ENCODE measurements around the gene RLN1.
"Not testable (repeated sequence)": the region's sequence is repeated elsewhere in the genome, so short reads cannot be mapped to it uniquely, and the experiment has no call there.

RLN1 gene, protein sequence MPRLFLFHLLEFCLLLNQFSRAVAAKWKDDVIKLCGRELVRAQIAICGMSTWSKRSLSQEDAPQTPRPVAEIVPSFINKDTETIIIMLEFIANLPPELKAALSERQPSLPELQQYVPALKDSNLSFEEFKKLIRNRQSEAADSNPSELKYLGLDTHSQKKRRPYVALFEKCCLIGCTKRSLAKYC

DNA sequence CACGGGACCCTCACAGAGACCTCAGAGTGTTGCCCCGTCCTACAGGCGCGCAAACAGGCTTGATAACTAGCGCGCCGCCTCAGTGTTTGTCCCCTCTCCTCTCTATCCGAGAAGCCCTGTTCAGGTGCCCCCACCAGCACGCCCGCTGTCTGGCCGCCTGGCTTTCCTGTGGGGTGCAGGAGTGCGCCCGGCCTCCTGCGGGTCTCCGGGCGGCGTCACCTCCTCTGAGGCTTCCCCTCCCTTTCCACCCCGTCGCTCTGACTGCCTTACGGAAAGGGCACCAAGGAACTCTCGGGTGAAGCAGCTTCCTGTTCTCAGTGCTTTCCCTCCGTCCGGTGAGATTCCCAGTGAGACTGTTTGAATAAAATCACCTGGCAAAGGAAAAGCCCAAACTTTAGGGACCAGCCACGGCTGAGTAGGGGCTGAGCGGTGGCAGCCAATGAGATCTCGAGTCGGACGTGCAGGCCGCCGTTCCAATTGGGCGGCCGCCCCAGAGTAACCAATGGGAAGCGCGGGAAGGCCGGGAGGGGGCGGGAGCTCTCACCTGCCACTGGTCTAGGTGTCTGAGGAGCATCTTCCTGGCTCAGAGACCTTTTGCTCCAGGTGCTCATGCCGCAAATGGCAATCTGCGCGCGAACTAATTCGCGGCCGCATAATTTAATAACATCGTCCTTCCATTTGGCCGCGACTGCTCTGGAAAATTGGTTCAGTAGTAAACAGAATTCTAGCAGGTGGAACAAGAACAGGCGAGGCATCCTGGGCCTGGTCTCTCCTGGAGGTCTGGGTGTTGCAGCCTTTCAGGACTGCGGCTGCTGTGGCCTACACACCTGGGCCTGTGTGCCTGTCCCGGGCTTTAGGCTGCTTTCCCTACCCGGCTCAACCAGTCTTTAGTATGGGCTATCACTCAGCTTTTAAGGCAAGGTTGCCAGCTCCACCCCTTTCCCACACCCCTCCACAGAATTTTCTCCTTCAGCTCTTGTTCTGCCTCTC lies at the start of gene RLN1:
Gene RLN1, minus strand, starts transcription at position 885 of the 990 bp plus-strand sequence. Its CDS starts 130 bp downstream, at position 755.
- DNase-seq: peak; percentile 8

DNA sequence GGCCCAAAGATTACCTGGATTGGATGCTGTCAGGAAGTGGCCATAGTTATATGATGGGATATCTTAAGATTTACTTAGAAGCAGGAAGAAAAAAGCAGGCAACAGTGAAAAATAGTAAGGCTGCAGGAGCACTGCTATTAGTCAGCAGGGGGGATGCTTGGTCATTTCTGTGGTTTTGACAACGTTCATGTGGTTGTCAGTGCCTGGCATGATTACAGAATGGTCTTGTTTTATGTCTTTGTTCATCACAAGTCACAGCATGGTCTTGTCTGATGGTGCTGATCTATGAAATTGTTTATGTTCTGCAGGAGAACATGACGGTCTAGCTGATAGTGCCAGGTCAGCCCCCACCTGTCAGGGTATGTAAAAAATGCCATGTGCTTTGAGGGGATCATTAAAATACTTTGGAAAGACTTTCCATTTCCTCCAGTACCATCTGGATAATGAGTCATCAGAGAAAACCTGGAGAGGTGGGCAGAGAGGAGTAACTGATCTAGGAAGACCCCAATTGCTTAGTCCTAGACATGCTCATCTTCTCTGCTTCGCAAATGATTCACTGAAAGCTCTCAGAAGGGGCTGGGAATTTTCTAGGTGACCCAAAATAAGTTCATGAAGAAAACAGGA lies 49.5 kb upstream of the RLN1 start:
- no peak for DNase-seq

DNA sequence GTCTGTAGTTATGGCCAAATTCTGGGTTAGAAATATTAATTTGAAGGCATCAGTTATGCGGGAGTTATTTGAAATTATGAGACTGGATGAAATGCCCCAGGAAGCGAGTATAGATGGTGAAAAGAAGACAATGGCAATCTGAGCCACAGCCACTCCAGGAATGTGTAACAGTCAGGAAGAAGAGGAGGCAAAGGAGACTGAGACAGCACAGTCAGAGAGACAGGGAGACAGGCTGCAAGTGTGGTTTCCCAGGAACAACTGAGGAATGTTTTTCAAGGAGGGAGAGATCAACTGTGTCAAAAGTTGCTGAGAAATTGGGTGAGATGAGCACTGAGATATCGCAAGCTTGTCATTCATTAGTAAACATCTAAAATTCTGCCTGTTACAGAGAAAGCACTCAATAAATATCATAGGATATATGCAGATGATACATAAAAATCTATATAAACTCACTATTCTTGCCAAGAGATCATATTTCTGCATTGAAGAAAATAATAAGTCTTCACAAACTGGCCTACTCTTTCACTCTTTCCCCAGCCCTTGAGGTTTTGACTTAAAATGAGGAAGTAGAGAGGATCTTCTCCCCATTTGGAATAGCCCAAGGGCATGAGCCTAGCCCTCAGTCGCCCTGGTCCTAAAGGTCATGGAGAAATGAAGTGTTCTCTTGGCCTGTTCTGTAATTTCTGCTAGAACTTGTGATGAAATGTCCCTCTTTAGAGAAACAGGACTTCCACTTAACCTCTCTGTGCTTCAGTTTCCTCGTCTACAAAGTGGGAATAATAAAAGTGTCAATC lies 48.5 kb upstream of the RLN1 start:
- DNase-seq: no peak

DNA sequence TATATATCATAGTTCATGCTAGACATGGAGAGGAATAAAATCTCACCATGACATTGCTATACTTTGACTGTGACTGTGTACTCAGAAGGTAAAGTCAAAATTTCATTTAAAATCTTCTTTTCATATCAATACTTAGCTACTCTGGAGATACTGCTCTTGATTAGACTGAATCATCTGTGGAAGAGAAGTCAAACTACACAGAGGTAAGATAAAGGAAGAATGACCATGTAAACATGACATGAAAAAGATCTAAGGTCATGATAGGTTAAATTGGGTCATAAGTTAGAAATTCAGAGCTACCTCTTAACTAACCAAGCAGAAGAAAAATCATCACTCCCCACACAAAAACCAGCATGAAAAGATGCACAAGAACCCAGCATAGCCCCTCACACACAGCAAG lies 44.8 kb upstream of the RLN1 start:
- no peak for DNase-seq

DNA sequence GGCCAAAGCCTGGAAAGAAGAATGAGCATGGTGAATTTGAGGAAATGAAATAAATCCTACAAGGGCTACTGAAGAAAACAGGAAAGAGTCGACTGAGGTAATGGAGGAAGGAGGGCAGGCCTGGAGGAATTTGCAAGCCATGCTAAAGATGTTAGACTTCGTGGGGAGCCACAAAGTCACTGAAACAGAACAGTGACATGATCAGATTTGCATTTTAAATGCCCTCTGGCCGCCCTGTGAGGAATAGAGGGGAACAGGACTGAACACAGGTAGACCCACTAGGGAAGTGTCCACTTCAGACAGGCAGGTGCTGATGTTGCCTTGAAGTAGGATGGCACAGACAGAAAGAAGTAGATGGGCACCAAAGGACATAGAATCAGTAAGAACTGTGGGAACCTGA lies 42.8 kb upstream of the RLN1 start:
- no peak for DNase-seq

DNA sequence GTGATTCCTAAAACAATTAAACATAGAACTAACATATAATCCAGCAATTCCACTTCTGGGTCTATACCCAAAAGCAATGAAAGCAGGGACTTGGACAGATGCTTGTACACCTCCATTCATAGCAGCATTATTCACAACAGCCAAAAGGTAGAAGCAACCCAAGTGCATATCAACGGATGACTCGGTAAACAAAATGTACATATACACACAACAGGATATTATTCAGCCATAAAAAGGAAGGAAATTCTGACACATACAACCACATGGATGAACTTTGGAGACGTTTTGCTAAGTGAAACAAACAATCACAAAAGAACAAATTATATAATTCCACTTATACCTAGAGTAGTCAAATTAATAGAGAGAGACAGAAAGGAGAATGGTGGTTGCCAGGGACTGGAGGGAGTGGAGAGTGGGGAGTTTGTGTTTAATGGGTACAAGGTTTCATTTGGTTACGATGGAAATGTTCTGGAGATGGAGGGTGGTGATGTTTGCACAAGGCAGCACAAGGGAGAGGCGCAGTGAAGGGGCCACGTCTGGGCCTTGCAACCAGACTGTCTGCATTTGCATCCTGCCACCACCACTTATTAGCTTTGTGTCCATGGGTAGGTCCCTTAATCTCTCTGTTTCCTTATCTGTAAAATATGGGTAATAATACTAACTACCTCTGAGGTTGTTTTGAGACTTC lies 36.3 kb upstream of the RLN1 start:
- DNase-seq: no peak

DNA sequence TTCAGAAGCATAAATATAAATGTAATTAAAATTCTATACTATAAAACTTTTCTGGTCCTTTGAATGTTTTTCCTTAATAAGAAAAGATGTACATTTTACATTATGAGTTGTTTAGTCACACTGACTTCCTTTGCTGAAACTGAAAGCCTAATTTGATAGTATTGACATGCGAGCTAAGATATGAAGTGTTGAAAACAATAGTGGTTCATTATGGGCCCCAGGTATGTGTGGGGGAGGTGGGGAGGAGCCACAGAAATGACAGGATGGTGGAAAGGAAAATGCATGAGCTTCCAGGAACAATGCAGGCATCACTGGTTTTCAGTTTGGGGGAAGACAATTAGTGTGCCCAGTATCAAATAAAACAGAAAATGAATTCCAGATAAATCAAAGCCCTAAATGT lies 35.4 kb upstream of the RLN1 start:
- DNase-seq: no peak

DNA sequence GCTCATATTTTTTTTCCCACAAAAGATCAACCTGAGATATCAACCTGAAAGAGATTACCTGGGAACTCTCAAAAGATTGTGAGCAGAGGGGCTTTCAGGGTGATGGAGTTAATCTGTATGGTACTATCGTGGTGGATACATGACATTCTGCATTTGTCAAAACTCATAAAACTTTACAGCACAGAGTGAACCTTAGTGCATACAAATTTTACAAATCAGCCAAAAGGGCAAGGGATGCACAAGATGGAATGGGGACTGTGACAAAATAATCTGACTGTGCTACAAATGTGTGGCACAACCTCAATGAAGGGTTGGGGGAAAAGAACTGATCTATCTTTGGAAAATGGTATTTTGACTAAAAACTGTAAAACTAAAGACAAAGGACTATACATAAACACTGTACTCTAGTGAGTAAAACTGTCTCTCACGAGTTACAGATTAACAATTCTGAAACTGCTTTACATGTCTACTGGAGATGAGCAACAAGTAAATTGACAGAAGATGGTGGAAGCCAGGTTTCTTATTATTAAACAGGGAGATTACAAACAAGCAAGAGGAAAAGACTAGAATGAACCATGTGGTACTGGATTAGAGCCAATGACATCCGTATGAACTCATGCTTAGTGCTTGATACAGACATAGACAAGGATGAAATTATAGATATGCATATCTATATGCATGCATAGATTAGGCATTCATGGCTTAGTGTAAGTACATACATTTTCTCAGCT lies 24.8 kb upstream of the RLN1 start:
- no peak for DNase-seq

DNA sequence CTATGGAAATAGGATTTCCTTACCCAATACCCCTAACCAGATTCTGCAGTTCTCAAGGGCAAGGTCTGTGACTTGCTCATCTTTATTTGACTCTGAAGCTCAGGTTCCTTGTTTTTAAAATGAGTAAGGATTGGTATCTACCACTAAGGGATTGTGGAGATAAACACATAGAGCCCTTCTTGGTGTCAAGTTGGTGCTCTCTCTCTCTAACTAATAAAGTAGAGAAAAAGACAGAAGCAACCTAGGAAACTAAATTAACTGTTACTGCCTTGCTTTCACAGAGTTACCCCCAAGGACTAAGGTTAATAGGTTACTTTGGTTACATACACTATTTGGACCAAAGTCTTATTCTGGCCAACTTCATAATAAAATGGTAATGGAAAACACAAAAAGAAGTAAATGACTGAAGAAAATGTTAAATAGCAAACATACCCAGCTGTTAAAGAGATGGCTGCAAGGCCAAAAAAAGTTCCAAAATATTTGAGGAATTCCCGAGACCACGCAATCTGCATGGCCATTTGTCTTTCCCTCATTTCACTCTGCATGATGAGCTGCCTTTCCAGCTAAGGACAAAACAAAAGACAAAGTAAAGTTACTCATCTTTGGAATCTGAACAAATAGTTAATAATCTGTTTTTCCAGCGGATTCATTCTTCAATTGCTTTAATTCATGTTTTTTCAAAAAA lies 21.8 kb upstream of the RLN1 start:
- no peak for DNase-seq

DNA sequence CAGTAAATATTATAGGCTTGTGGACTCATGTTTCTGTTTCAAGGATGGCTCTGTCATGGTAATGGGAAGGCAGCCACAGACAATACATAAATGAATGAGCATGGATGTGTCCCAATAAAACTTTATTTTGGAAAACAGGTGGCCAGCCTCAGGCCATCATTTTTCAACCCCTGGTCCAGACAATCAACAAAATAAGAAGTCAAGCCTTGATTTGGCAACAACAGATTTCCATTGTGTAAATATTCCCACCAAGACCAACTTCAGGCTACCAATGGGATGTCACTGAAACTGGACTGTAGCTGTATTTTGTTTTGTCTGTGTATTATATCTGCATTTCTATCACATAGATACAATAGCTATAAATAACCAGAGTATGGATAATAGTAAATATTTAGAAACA lies 20.7 kb upstream of the RLN1 start:
- DNase-seq: no peak

DNA sequence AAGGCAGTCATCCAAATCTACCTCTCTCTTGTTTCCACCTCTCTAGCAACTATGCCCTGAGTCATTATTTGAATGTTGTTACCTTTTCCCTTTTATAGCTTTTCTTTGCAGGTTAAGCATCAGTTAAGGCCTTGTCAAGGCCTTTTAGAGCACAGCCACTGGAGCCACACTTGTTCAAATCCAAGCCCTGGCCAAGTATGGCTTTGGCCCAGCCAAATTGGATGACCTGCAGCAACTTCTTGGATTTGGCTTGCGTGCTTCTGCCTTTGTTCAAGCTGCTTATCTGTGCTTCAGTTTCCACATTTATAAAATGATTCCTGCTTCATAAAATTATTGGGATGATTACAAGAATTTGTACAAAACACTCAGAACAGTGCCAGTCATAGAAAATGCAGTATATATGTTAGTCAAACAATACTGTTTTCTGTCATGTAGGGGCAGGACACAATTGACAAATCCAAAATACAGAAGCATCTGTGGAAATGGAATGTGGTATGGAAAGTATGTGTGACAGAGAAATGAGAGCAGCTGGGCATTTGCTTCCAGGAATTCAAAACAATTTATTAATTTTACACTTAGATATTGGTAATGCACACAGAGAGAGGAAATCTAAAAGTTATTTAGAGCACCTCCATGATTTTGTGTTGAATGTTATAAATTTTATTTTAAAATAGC lies 17.9 kb upstream of the RLN1 start:
- DNase-seq: no peak

DNA sequence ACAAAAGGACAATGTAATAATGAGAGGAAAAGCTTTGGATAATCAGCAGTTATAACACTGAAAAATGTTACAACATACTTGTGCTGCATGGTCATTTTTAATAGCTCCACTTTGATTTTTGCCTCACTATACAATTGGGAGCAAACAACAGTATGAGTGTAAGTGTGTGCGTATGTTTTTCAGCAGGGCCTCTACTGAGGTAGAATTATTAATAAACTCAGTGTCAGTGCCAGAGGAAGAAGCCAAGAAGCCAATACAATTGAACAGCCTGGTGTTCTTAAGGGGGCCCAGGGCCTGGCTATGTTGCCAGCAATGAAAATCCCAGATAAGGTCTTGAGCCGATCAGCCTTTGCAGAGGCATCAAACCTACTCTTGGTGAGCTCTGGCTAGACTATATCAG lies 16.1 kb upstream of the RLN1 start:
- DNase-seq: no peak

DNA sequence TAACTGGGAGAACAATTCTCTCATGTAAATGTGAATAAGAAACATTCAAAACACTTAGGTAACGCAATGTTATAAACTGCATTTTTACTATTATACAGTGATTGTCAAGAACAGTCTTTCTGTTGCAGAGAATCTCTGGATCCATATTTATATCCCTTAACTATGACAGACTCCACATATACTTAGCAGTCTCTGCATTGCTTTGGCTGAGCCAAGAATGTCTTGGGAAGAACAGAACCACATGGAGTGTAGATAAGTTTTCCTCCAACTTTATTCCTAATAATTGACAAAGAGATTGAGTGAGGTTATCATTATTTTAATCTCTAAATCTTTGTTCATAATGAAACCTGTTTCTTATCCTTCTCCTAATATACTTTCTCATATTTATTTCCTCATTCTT lies 15.6 kb upstream of the RLN1 start:
- no peak for DNase-seq

DNA sequence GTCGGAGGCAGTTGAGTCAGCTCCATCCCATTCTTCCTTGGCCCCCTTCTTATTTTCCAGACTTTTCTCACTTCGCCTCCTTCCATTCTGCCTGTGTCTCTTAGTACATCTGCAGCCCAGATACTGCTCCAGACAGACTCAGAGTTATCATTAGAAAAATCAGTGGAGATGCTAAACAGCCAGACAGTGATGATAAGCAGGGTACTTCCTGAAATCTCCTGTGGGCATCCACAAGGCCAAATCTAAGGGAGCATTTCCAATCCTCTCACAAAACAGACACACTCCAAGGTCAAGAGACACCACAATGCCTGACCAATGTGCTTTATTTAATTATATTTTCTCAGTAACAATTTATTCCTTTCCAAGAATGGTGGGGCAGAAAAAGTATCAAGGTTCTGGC lies 14.5 kb upstream of the RLN1 start:
- no peak for DNase-seq

DNA sequence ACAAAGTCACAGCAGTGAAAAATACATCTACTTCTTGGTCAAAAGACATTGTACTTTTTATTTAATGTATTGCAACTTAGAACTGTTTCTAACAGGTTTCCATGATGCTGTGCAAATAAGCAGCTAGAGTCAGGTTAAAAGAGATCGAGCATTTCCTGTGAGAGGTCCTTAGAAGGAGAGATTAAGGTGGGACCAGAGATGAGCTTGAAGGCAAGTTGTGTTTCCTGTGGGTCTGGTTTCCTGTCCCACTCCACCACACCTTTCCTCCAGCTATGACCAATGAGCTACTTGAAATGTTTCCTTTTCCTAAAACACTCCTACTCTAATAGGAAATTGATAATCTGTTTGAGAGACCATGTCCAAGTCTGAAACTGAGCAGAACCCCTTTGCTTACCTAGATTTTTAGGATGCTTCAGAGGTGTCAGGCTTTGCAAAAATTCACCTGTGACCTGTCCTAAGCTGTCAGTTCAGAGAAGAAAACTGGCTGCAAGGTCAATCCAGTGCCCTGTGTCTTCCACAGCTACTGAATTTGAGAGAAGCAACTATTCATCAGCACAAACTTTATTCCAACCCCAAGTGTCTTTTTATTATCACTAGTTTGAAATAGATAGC lies 13.1 kb upstream of the RLN1 start:
- DNase-seq: no peak

DNA sequence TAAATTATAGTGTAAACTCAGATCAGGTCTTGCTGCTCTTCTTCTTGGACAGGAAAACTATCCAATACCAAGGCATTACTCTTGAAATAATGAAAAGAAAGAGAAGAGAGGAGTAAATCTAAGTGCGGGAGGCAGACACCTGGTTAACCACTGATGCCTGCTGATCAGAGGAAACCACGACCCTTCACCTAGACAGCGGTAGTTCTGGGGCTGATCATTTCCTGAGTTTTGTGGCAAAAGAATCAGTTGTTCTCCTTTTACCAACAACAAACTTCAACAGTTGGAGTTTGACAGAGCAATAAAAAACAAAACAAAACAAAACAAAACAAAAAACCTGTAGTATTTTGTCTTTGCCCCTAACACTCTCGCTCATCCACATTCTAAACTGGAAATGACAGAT lies 3.0 kb downstream of the RLN1 start:
- DNase-seq: no peak

DNA sequence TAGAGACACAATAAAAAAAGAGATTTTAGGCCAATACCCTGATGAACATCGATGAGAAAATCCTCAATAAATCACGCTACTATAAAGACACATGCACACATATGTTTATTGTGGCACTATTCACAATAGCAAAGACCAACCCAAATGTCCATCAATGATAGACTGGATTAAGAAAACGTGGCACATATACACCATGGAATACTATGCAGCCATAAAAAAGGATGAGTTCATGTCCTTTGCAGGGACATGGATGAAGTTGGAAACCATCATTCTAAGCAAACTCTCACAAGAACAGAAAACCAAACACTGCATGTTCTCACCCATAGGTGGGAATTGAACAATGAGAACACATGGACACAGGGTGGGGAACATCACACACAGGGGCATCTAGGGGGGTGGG lies 8.4 kb downstream of the RLN1 start:
- not testable (repeated sequence) for DNase-seq

DNA sequence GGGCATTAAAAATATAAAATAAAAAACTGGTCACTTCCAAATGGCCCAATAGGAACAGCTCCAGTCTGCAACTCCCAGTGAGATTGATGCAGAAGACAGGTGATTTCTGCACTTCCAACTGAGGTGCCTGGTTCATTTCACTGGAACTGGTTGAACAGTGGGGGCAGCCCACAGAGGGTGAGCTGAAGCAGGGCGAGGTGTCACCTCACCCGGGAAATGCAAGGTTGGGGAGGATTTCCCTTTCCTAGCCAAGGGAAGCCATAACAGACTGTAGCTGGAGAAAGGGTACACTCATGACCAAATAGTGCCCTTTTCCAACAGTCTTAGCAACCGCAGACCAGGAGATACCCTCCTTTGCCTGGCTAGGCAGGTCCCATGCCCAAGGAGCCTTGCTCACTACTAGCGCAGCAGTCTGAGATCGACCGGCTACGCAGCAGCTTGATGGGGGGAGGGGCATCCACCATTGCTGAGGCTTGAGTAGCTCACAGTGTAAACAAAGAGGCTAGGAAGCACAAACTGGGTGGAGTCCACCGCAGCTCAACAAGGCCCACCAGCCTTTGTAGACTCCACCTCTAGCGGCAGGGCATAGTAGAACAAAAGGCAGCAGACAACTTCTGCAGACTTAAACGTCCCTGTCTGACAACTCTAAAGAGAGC lies 12.7 kb downstream of the RLN1 start:
- DNase-seq: no peak

DNA sequence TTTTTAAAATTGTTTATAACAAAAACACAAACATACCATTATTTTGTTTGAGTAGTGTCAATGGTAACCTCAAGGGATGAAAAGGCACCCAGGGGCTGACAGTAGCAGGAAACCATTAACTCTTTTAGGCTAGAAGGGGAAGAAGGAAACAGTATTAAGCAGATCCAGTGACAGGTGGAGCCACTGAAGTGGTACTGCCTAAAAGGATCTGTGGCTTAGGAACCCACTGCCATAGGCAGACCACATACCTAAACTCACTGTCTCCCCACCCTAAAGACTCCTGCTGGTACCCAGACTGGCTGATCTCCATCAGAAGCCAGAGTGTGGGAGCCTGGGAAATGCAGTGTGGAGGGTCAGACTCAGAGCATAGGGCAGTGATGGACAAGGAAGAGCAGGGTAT lies 13.5 kb downstream of the RLN1 start:
- no peak for DNase-seq

DNA sequence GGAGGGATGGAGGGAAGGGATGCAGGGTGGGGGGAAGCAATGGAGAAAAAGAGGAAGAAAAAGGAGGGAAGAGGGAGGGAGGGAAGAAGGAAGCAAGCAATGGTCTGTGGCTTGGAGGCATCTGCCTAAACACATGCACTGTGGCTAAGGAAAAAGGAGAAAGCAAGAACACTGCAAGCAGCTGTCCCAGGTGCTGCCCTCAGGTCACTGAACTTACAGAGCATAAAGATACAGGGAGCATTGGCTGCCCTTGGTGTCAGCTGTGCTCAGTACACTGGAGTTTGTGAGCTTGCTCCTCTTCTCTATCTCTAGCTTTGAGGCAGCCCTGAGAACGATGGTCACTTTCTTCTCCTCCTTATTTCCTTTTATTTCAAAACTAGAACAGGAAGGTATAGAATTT lies 18.1 kb downstream of the RLN1 start:
- DNase-seq: not testable (repeated sequence)
